Caco-2 (cell line): ENCODE results near the gene PIGU. TPM values are rescaled to one million over a fixed set of nuclear protein-coding genes. Genes with fewer than 3 reads are reported as not detected.

Source experiments
- BruUV-seq: library from RNA; stranded (reverse); fragments of 400-500 nt; replicated peaks from 2 replicates; lab custom pipeline; 2021; lab: Mats Ljungman, UMichigan
- CTCF ChIA-PET: fragments of 300-600 bp; sonication (Branson Sonifier 250); formaldehyde crosslinking; loops from one replicate; lab custom pipeline; 2022; ENCODE audit warnings: antibody characterized with exemption; lab: Charles Lee
- POLR2A ChIA-PET: fragments of 300-600 bp; sonication (Branson Sonifier 250); formaldehyde crosslinking; loops from one replicate; lab custom pipeline; 2022; ENCODE audit warnings: antibody characterized with exemption; lab: Charles Lee
- DNase-seq, 2 experiments: peaks; one replicate each; pipeline versions ENCODE4 v3.0.0 to v3.0.0-alpha.2; 2020 to 2022
- H3K27me3 ChIP-seq: replicated peaks from 2 replicates; pipeline ENCODE4 v1.6.0; 2011; ENCODE audit warnings: low read length; ENCODE audit not compliant: control insufficient read depth, insufficient read depth
- H3K36me3 ChIP-seq: 2 replicates; pipeline ENCODE4 v1.5.1; 2011; ENCODE audit warnings: low read length; ENCODE audit not compliant: control insufficient read depth, insufficient read depth
- H3K4me1 ChIP-seq: fragments of 250-450 bp; sonication (Bioruptor Pico); 2 replicates; pipeline ENCODE4 v1.5.1; 2020; ENCODE audit warnings: mild to moderate bottlenecking
- H3K4me3 ChIP-seq: 2 replicates; pipeline ENCODE4 v1.5.1; 2011; ENCODE audit warnings: low read depth, mild to moderate bottlenecking, control low read depth, low read length
- H3K9me3 ChIP-seq: fragments of 250-450 bp; sonication (Bioruptor Pico); 2 replicates; pipeline ENCODE4 v1.5.1; 2020; ENCODE audit warnings: mild to moderate bottlenecking, moderate library complexity
- H3K27ac Mint-ChIP-seq: one replicate; pipeline ENCODE4 v1.8.0; 2022; ENCODE audit warnings: mixed read lengths; ENCODE audit not compliant: unreplicated experiment
- H3K27me3 Mint-ChIP-seq: one replicate; pipeline ENCODE4 v1.8.0; 2022; ENCODE audit warnings: mixed read lengths; ENCODE audit not compliant: insufficient read depth, unreplicated experiment
- H3K36me3 Mint-ChIP-seq: one replicate; pipeline ENCODE4 v1.8.0; 2022; ENCODE audit warnings: mild to moderate bottlenecking, mixed read lengths; ENCODE audit not compliant: insufficient read depth, unreplicated experiment
- H3K4me1 Mint-ChIP-seq: one replicate; pipeline ENCODE4 v1.8.0; 2022; ENCODE audit warnings: low read depth, mixed read lengths; ENCODE audit not compliant: unreplicated experiment
- H3K4me3 Mint-ChIP-seq: one replicate; pipeline ENCODE4 v1.8.0; 2022; ENCODE audit warnings: mild to moderate bottlenecking, moderate library complexity, mixed read lengths; ENCODE audit not compliant: unreplicated experiment
- H3K9me3 Mint-ChIP-seq: one replicate; pipeline ENCODE4 v1.8.0; 2022; ENCODE audit warnings: mixed read lengths; ENCODE audit not compliant: unreplicated experiment
- intact Hi-C: fragments of 100-400 bp; cut with micrococcal nuclease; formaldehyde crosslinking; loops from one replicate; pipeline ENCODE4 v1.10.0; 2022; ENCODE audit not compliant: unreplicated experiment
- total RNA-seq: library from RNA; stranded (reverse); gene quantifications from 2 replicates; pipeline ENCODE4 v1.2.3, GENCODE V29; 2022
- TF ChIP-seq, protein P1 (sequence below), 2 experiments: fragments of 200-600 bp in 1 of 2; IDR thresholded peaks; 1 replicate in 1 of 2; 2 replicates in 1 of 2; pipeline versions ENCODE4 v1.5.1 to v1.8.0; 2011 to 2022; ENCODE audit warnings: antibody characterized with exemption in 1 of 2, control low read depth in 1 of 2, inconsistent platforms in 1 of 2, low read depth in 1 of 2, low read length in 1 of 2, mild to moderate bottlenecking in 1 of 2, moderate library complexity in 1 of 2; ENCODE audit not compliant: insufficient read depth in 1 of 2, severe bottlenecking in 1 of 2, unreplicated experiment in 1 of 2

The PIGU gene
- total RNA-seq, 1 experiment from 2014 or later: 61.7 TPM

DNA sequence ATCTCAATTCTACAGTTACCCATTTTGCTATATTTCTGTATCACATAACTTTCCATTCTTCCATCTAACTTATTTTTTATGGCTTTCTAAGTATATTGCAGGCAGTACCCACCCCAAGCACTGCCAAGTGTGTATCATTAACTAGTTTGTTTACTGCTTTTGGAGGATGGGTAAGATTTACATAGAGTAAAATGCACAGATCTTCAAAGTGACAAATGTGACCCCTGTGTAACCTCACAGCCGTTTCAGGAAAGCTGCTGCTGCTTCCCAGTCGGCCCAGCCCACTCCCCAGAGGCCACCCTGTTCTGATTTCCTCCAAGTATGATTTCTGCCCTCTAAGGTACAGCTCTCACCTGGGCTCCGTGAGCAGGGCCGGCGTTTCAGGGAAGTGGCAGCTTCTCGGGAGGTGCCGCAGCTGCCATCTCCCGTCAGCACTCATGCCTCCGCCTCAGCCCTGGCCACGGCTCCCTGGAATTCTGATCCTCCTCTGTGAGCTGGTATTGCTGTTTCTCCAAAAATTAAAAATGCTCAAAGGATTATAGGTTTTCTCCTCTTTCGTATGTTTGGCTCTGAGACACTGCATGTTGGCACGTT is 133.3 kb downstream of the PIGU start:
- no TSS peak for BruUV-seq
- H3K27me3 ChIP-seq: no peaks in the 10 kb centered on the region
- no peak overlapping the region for H3K4me3 Mint-ChIP-seq
- no peak for DNase-seq
- H3K9me3 Mint-ChIP-seq: no peaks in the 10 kb centered on the region
- H3K27me3 Mint-ChIP-seq: no peaks in the 10 kb centered on the region
- peaks cover 5% of the 10 kb centered on the region; the same call in 1 of the 2 replicates for H3K36me3 ChIP-seq
- intact Hi-C loops: no loop called here
- no peak overlapping the region for H3K4me3 ChIP-seq
- H3K36me3 Mint-ChIP-seq: peaks cover 71% of the 10 kb centered on the region
- TF ChIP-seq, protein P1, sequence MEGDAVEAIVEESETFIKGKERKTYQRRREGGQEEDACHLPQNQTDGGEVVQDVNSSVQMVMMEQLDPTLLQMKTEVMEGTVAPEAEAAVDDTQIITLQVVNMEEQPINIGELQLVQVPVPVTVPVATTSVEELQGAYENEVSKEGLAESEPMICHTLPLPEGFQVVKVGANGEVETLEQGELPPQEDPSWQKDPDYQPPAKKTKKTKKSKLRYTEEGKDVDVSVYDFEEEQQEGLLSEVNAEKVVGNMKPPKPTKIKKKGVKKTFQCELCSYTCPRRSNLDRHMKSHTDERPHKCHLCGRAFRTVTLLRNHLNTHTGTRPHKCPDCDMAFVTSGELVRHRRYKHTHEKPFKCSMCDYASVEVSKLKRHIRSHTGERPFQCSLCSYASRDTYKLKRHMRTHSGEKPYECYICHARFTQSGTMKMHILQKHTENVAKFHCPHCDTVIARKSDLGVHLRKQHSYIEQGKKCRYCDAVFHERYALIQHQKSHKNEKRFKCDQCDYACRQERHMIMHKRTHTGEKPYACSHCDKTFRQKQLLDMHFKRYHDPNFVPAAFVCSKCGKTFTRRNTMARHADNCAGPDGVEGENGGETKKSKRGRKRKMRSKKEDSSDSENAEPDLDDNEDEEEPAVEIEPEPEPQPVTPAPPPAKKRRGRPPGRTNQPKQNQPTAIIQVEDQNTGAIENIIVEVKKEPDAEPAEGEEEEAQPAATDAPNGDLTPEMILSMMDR (IDR thresholded peaks at IDR 0.05; ENCODE audit: insufficient read depth in 1 of 2, low read depth in 1 of 2, low read length in 1 of 2, severe bottlenecking in 1 of 2, unreplicated experiment in 1 of 2): no peak
- H3K27ac Mint-ChIP-seq: no peak overlapping the region
- H3K4me1 Mint-ChIP-seq: peaks cover 8% of the 10 kb centered on the region
- ChIA-PET CTCF (interaction anchor here (0.6 kb wide), 1 partner anchor 221 kb away, joined by 5 read pairs; no protein-coding TSS in a partner anchor), POLR2A (no interaction called here)
- no peaks in the 10 kb centered on the region for H3K9me3 ChIP-seq
- H3K4me1 ChIP-seq: no peaks in the 10 kb centered on the region

DNA sequence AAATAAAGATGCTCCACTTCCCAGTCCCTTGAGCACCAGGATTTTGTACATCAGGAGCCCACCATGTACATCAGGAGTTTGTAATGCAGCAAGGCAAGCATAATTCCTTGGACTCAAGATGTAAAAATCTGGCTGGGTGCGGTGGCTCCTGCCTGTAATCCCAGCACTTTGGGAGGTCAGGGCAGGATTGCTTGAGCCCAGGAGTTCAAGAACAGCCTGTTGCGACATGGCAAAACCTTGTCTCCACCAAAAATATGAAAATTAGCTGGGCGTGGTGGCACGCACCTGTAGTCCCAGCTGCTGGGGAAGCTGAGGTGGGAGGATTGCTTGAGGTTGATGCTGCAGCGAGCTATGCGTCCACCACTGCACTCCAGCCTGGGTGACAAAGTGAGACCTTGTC is 134.5 kb downstream of the PIGU start:
- no TSS peak for BruUV-seq
- CTCF ChIA-PET: interaction anchor here (1.6 kb wide), 1 partner anchor 352 kb away, joined by 3 read pairs; no protein-coding TSS in a partner anchor

DNA sequence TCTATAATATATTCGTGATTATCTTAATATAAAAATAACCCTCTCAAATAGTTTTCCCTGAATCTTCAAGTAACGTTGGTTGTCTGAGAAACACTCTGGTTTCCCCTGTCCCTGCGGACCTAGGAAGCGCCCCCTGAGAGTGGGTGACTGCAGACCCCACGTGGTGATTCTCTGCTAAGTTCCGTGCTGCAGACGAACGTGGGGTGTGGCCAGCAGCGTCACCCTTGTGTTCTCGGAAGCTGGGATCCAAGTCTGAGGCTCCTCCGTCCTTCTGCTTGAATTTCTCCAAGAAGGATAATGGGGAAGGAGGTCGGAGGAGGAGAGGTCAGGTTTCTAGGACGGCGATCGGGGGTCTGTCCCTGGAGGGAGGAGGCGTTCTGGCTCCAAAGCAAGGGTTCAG is 135.0 kb downstream of the PIGU start:
- H3K4me3 Mint-ChIP-seq: no peak overlapping the region
- ChIA-PET CTCF (interaction anchor here (1.6 kb wide), 1 partner anchor 351 kb away, joined by 3 read pairs; no protein-coding TSS in a partner anchor), POLR2A (interaction anchor here (0.7 kb wide), 1 partner anchor 109 kb away, joined by 7 read pairs; no protein-coding TSS in a partner anchor)
- no peaks in the 10 kb centered on the region for H3K27me3 ChIP-seq
- DNase-seq: no peak
- H3K27me3 Mint-ChIP-seq: no peaks in the 10 kb centered on the region
- H3K4me3 ChIP-seq: no peak overlapping the region
- no peak overlapping the region for H3K27ac Mint-ChIP-seq
- no peaks in the 10 kb centered on the region for H3K9me3 ChIP-seq
- H3K36me3 Mint-ChIP-seq: peaks cover 67% of the 10 kb centered on the region
- TF ChIP-seq, protein P1 (IDR thresholded peaks at IDR 0.05; ENCODE audit: insufficient read depth in 1 of 2, low read depth in 1 of 2, low read length in 1 of 2, severe bottlenecking in 1 of 2, unreplicated experiment in 1 of 2): no peak
- peaks cover 9% of the 10 kb centered on the region for H3K36me3 ChIP-seq
- BruUV-seq: no TSS peak
- peaks cover 5% of the 10 kb centered on the region for H3K4me1 Mint-ChIP-seq
- H3K4me1 ChIP-seq: no peaks in the 10 kb centered on the region
- H3K9me3 Mint-ChIP-seq: no peaks in the 10 kb centered on the region
- intact Hi-C loops: no loop called here

More for the DNA sequence above, 134.5 kb downstream of the PIGU start:
- H3K27ac Mint-ChIP-seq: no peak overlapping the region
- intact Hi-C loops: no loop called here
- TF ChIP-seq, protein P1 (IDR thresholded peaks at IDR 0.05; ENCODE audit: insufficient read depth in 1 of 2, low read depth in 1 of 2, low read length in 1 of 2, severe bottlenecking in 1 of 2, unreplicated experiment in 1 of 2): no peak
- Histone ChIP-seq H3K27me3 (no peaks in the 10 kb centered on the region), H3K4me1 (no peaks in the 10 kb centered on the region), H3K9me3 (no peaks in the 10 kb centered on the region), H3K4me3 (no peak overlapping the region), H3K36me3 (peaks cover 7% of the 10 kb centered on the region)
- H3K9me3 Mint-ChIP-seq: no peaks in the 10 kb centered on the region
- H3K27me3 Mint-ChIP-seq: no peaks in the 10 kb centered on the region
- DNase-seq: no peak
- POLR2A ChIA-PET: interaction anchor here (0.7 kb wide), 1 partner anchor 109 kb away, joined by 7 read pairs; no protein-coding TSS in a partner anchor
- H3K4me1 Mint-ChIP-seq: peaks cover 8% of the 10 kb centered on the region
- no peak overlapping the region for H3K4me3 Mint-ChIP-seq
- peaks cover 65% of the 10 kb centered on the region for H3K36me3 Mint-ChIP-seq
